CMK (cell line): ENCODE data around the gene CD44.
"Not testable (repeated sequence)": the region's sequence is repeated elsewhere in the genome, so short reads cannot be mapped to it uniquely, and the experiment has no call there.

Source experiments
- DNase-seq: peaks from one replicate; pipeline ENCODE4 v3.0.0-alpha.2; 2010; ENCODE audit warnings: low read depth

The CD44 gene

DNA sequence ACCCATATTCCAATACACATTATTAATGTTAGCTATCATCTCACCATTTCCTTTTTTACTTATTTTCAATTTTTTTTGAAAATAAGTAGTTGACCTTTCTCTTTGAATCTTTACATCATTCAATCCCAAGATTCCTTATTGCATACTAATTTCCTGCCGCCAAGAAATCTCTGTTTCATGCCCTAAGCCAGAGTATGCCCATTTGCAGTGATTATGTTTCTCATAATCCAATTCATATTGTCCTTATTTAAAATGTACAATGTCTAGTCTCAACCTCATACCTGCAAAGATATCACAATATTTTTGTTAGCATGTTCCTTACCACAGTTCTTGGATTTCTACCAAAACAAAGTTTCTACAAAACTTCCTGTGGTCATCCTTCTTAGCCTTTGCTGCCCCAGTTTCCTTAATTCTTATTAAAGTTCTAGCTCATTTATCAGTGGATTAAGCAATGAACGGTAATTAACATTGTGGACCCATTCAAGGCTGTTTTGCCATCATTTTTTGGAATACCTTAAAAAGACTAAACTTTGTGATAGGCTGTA, 75.3 kb downstream of the CD44 start:
- no peak for DNase-seq

DNA sequence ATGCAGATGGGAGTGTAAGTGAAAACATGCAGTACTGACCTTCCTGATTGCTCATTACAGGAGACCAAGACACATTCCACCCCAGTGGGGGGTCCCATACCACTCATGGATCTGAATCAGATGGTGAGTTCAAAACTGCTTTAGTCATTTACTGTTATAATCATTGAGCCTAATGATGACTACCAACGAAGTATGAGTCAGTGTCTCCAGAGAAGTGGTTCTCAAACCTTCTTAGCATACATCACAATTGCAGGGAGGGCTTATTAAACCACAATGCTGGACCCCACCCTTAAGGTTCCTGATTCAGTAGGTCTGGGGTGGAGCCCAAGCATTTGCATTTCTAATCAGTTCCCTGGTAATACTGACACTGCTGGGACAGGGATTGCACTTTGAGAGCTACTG, 75.8 kb downstream of the CD44 start:
- no peak for DNase-seq

DNA sequence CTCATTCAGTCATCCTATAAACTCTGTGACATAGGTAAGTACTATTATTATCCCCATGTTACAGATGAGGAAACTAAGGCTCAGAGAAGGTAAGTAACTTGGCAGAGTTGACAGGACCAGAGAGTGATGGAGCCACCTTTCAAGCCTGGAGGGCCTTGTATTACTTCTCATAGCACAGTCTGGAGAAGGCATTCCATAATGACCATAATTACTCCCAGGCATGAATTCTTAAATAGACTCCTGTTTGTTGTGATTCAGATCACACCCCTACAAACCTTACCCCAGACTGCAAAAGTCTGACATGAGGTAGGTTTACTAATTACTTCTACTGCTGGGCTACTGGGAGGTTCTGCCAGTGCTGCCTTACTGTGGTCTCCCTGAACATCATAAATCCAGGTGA, 77.0 kb downstream of the CD44 start:
- no peak for DNase-seq

DNA sequence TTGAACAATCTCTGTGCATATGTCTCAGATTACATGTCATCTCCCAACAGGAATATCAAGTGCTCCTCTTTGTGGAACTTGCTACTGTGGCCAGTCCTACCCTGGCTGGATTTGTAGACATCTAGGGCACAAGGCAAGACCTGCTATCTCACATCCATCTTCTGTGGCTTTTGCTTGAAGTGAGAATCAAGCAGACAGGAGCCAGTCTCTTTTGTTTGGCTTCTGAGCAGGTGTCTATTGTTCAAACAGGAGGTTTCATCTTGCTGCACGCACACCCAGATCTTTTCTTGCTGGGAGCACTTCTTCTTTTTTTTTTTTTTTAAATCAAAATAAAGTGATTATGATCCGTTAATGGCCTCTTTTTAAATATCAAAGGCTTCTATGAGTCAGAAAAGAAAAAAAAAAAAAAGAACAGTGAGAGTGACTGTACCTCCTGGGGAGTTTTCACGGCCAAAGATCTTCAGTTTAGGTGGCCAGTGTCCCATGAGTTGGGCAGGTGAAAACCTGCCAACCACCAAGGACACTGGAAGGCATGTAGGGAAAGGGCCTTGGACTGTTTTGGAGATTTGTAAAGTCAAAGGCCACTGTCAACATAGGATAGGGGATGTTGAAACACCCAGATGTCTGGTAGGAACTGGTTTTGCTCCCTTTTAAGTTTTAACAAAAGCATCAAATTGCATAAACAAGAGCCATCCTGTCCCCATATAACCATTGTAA, 78.1 kb downstream of the CD44 start:
- DNase-seq: no peak

DNA sequence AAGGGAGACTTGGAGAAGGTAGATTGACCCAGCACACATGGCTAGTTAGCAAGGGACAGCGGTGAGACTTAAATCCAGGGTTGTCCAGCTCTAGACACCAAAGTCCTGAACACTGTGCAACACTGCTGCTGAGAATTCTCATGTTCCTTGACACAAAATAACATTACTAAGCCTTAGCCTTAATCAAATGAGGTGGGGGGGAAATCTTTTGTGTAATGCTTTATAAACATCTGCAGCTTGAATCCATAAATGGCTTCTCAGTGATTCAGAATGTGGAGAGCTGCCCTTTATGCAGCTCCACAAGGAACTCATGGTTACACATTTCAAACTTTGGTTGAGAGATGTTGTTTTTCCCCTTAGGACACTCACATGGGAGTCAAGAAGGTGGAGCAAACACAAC, 80.0 kb downstream of the CD44 start:
- no peak for DNase-seq

DNA sequence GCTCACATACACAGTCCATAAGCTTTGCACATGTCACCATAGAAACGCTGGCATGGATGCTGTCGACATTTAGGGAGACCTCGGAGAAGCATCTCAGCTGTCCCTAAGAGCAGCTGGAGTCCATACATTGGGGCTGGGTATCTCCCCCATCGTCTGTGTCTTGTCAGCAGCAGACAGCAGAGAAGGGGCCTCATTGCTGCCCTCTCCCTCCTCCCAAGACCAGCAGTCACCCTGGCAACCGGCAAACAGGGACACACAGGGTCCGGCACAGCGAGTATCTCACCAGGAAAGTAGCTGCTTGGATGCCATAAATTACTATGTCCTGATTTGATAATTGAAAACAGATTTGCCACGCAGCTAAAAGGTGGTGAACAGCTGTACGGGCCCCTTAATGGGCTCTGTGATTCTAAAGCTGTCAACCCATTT, 84.4 kb downstream of the CD44 start:
- no peak for DNase-seq

DNA sequence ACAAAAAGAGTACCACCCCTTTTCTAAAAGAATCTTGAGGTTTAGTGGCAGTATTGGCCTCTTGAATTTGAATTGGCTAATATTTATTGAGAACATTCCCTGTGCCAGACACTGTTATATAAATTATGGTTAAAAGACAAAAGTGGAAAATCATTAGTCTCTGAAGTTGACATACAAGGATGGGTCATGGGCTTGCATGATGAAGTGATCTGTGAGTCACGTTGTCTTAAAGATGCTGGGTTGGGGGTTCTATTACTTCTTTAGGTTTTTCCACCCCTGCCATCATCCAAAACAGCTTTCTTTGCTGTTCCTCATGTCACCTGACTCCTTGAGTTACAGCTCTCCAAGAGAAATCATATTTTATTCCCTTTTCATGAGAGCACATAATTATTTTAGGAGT, 85.0 kb downstream of the CD44 start:
- no peak for DNase-seq

DNA sequence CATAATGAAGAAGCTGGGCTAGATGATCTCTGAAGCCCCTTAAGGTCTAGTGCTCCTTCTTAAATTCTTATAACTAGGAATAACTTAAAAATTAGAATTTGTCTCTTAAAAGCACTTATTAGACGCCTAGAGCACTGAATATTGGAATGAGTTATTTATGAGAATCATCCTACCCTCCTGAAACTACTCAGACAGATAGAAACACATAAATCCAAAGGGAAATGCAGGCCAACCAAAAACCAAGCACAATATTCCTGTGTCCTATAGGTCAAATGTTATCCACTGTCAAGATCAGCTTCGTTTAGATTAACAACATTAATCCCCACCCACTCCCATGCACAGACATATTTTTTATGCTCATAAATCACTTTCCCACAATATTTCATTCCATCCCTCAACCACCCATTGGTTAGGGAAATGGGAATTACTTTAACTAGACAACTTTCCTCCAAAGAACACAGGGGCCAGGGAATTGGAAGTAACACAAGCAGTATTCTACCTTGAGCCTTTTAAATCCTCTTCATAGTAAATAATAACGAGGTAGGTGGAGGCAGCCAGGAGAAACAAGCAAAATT, 87.1 kb downstream of the CD44 start:
- no peak for DNase-seq

DNA sequence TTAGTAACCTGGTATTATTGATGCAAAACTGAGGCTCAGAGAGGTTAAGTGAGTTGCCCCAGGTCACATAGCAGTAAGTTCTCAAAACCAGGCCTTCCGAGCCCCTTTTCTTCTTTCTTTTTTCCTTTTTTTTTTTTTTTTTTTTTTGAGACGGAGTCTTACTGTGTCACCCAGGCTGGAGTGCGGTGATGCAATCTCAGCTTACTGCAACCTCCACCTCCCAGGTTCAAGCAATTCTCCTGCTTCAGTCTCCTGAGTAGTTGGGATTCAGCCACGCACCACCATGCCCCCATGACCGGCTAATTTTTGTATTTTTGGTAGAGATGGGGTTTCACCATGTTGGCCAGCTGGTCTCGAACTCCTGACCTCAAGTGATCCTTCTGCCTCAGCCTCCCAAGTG, 87.8 kb downstream of the CD44 start:
- DNase-seq: not testable (repeated sequence)

DNA sequence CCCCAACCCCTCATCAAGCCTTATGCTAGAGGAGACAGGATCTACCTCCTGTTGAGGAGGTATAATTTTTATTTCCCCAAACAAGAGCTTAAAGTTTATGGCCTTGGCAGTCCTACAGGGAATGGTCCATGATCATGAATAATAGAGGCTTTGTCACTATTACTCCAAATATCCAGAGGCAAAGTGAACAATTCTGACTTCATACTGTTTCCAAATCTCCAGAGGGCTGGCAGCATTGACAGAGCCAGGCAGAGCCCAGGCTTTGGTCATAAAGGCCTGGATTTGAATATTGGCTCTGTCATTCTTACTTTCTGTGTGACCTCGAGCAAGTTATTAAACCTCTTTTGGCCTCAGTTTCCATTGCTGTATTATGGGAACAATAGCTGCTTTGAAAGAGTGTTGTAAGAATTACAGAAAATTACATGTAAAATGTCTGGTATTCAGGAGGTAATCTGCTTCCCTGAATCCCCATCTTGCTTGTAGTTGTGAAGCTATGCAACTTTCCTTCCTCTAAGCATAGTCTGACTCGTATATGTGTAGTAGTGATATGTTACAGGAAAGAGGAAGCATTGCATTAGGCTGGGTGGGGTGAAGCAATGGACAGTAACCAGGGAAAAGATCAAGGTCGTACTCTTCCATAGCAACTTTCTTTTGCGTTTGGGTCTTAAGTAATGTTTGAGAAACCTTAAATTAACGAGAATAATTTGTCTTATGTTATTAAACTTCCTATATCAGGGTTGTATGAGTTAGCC, 88.8 kb downstream of the CD44 start:
- DNase-seq: no peak

DNA sequence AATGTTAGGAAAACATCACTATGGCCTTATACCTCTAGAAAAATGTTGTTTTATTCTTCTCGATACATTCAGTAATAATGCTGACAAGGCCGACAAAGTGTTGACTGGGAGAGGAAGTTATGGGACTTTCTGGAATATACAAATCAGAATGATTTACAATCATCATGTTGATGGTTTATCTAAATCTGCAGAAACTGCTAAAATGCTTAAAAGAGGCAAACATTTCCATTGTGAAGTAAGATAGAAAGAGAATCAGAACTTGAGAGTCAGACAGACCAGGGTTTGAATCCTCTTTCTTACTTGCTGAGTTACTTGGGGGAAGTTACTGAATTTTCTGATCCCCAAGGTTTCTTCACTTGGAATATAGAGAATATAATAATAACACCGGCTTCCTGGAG, 89.4 kb downstream of the CD44 start:
- DNase-seq: no peak

DNA sequence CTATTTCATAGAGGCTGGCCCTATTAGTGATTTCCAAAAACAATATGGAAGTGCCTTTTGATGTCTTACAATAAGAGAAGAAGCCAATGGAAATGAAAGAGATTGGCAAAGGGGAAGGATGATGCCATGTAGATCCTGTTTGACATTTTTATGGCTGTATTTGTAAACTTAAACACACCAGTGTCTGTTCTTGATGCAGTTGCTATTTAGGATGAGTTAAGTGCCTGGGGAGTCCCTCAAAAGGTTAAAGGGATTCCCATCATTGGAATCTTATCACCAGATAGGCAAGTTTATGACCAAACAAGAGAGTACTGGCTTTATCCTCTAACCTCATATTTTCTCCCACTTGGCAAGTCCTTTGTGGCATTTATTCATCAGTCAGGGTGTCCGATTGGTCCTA, 91.4 kb downstream of the CD44 start:
- DNase-seq: no peak

DNA sequence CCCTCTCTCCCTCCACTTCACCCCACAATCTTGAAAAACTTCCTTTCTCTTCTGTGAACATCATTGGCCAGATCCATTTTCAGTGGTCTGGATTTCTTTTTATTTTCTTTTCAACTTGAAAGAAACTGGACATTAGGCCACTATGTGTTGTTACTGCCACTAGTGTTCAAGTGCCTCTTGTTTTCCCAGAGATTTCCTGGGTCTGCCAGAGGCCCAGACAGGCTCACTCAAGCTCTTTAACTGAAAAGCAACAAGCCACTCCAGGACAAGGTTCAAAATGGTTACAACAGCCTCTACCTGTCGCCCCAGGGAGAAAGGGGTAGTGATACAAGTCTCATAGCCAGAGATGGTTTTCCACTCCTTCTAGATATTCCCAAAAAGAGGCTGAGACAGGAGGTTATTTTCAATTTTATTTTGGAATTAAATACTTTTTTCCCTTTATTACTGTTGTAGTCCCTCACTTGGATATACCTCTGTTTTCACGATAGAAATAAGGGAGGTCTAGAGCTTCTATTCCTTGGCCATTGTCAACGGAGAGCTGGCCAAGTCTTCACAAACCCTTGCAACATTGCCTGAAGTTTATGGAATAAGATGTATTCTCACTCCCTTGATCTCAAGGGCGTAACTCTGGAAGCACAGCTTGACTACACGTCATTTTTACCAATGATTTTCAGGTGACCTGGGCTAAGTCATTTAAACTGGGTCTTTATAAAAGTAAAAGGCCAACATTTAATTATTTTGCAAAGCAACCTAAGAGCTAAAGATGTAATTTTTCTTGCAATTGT, 92.3 kb downstream of the CD44 start:
- no peak for DNase-seq

DNA sequence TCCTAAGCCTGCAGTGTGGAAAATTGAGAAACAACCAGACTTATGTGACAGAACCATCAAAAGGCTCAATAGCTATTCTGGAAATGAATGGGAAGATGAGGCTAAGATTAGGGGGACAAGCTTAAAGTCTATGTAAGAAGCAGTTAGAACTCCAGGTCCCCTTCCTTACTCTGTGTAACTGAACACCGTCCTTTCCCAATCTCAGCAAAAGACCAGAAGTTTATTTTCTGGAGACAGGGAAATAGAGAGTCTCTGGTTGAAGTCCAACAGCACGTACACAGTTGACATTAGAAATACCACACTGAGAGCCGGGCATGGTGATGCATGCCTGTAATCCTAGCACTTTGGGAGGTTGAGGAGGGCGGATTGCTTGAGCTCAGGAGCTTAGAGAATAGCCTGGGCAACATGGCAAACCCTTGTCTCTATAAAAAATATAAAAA, 93.9 kb downstream of the CD44 start:
- DNase-seq: no peak

DNA sequence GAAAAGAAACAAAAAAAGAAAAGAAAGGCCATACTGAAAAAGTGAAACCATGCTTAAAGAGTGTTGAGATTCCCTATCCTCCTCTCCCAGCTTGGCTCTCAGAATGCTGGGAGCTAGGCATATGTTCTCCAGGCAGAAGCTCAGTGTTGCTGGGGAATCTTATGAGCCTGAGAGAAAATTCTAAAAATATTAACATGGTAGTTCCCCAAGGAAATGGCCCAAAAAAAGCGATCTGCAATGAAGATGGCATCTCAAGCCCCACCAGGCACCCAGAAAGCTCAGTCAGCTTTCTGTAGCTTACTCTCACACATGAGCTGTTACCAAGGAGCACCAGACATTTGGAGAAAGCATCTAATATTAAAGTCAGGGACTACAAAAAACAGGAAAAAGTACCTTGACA, 94.5 kb downstream of the CD44 start:
- DNase-seq: no peak

DNA sequence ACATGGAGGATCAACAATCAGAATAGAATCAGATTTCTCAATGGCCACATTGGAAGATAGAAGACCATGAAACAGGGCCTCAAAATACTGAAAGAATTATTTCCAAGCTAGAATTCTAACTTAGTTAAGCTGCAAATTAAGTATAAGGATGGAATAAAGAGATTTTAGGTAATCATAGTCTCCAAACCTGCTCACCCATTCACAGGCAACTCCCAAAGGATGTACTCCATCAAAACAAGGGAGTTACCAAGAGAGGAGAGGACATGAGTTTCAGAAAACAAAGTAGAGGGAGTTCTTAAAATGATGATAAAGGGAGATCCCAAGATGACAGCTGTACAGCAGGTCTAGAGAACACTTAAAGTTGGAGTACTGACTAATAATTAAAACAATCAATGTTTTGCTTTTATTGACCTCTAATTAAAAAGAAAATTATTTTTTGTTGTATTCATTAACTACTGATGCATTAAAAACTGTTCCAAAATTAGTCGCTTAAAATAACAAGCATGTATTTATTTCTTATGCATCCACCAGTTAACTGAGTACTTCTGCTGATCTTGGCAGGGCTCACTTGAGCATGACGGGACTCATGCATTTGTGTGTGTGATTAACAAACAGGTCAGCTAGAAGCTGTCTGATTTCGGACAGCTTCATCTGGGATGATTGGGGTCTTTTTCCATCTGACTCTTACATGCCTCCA, 95.6 kb downstream of the CD44 start:
- DNase-seq: no peak

DNA sequence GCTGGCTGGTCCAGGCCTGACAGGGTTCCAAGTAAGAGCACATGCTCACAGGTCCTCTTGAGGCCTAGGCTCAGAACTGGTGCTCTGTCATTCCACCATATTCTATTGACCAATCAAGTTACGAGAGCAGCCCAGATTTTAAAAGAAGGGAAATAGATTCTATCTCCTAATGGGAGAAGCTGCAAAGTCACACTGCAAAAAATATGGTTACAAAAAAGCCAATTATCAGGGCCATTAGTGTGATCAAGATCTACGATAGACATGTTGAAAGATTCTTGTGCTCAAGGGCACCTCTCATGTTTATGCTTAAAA, 96.1 kb downstream of the CD44 start:
- DNase-seq: no peak

DNA sequence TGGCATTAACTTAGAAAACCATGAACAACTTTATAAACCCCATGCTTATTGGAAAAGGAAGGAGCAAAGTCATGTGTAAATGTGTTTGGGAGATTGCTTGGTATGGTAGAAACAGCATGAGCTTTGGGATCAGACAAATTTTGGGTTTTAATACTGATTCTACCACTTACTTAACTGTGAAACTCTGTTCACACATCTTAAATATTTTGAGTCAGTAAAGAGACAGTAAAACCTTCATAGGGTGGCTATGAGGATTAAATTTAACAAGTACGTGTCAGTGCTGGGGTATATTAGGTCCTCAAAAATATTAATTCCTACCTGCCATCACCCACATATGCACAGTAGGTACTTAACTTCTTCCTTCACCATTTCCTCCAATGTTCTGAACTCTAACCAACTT, 96.5 kb downstream of the CD44 start:
- no peak for DNase-seq

DNA sequence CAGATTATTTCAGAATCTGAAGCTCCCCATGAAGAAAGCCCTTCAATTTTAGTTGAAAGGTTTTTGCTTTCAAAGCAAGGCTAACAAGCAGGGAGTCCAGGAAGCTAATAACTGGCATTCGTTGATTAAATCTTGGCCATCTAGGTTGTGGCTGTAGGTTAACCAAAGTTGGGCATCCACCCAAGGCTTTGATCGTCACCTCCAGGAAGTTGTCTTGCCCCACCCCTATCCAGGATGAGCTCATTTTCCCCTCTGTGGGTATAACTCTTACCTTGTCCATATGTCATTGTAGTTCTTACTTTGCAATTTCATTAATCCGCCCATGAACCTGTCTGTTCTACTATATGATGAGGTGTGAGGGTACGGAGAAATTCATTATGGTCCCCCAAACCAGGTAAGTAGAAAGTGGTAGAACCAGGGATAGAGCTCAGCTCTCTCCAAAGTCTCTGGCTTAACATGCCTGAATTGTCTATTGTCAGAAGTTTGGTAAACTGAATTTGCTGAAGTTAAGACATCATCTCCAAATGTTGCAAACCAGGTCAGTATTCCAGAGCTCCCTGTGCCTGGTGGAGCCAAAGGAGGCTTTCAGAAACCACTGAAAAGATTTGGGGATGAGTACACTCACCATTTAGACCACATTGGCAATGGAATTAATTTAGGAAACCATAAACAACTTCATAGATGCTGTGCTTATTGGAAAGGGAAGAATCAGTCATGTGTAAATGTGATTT, 97.1 kb downstream of the CD44 start:
- DNase-seq: no peak

DNA sequence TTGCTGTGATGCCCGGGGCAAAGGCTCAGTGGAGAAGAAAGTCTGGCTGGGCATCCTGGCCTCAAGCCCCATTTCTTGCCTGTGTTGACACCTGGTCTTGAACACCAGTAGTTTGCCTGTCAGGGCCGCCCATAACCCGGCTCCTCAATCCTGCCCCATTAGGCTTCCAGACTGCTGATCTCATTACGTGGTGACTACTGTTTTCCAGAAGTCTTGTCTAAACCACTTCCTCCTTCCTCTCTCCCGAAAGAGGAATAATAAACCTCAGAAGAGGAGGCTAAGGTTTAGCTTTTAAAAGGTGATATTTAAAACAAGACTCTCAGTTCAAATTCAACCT, 97.7 kb downstream of the CD44 start:
- DNase-seq: no peak

DNA sequence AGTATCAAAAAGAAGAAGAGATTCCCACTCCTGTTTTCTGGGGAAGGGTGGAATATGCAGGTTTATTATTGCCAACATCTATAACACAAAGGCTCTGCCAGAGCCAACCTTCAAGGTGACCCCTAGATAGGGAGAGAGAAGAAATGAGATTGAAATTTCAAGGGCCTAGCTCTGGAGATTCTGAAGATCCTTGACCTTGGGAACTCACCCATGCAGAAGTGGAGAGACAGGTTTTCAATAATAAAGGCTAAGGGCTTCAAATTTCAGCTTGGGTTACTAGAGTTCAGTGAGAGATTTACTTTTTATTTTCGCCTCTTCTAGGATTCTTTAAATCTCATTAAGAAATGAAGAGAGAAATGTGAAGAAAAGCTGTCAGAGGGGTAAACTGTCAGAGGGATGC, 98.4 kb downstream of the CD44 start:
- DNase-seq: no peak
